ENCODE measurements around the gene TSC22D3. TPM values are rescaled to one million over a fixed set of nuclear protein-coding genes. Genes with fewer than 3 reads are reported as not detected.
"Not testable (repeated sequence)": the region's sequence is repeated elsewhere in the genome, so short reads cannot be mapped to it uniquely, and the experiment has no call there.

The TSC22D3 gene
- total RNA-seq, 1 donor, result 57.2 TPM

DNA sequence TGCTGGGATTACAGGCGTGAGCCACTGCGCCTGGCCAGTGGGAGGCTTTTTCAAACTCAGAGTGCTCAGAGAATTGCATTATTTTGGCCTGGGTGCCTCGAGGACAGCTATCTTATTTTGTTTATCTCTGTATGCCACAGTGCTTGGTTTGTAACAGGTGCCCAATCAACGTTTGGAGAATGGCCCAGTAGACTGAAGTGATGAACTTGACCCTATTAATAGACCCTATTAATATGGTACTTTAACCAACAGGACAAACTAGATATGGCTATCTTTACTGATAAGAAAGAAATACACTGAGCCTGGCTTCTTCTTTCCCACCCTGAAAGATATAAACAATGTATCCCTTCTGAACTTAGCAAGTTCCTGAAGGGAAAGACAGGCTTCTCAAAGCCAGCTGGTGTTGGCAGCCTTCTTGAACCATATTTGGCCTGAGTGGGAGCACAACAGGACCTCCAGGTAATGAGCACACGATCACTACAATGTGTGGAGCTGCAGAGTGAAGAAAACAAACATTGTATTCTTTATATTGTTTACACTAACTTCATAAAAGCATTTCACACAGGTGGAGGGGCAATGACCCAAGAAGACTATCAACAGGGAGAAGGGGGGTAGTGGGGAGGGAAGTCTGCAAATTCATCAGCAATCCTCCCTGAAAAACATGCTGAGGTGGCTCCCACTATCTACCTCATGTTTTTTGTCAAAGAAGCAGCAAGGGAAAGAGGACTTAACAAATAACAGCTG lies 105.5 kb downstream of the TSC22D3 start:
- no peaks in the 10 kb centered on the region for H3K36me3 ChIP-seq (ENCODE audit: insufficient read depth, low read length)

GRCh38 chrX:107669261-107669660 lies 106.3 kb downstream of the TSC22D3 start:
- Histone ChIP-seq H3K79me2 (ENCODE audit: insufficient read depth, low read length) (no peaks in the 10 kb centered on the region), H3K36me3 (ENCODE audit: insufficient read depth, low read length) (no peaks in the 10 kb centered on the region), H3K27me3 (ENCODE audit: insufficient read depth, low read length) (peaks cover 4% of the 10 kb centered on the region), H3K9me3 (ENCODE audit: low read depth, low read length) (no peaks in the 10 kb centered on the region), H4K20me1 (ENCODE audit: insufficient read depth, low read length) (no peaks in the 10 kb centered on the region), H3K27ac (ENCODE audit: low read depth, low read length) (no peak overlapping the region), H3K4me2 (ENCODE audit: insufficient read depth, low read length) (no peak overlapping the region), H3K4me1 (ENCODE audit: insufficient read depth, low read length) (peaks cover 12% of the 10 kb centered on the region), H3K4me3 (ENCODE audit: insufficient read depth, low read length) (no peak overlapping the region), H2AFZ (ENCODE audit: low read length) (no peak overlapping the region)
- no peak for DNase-seq (ENCODE audit: insufficient read length, low spot score, missing footprints)
- TF ChIP-seq, protein P1, sequence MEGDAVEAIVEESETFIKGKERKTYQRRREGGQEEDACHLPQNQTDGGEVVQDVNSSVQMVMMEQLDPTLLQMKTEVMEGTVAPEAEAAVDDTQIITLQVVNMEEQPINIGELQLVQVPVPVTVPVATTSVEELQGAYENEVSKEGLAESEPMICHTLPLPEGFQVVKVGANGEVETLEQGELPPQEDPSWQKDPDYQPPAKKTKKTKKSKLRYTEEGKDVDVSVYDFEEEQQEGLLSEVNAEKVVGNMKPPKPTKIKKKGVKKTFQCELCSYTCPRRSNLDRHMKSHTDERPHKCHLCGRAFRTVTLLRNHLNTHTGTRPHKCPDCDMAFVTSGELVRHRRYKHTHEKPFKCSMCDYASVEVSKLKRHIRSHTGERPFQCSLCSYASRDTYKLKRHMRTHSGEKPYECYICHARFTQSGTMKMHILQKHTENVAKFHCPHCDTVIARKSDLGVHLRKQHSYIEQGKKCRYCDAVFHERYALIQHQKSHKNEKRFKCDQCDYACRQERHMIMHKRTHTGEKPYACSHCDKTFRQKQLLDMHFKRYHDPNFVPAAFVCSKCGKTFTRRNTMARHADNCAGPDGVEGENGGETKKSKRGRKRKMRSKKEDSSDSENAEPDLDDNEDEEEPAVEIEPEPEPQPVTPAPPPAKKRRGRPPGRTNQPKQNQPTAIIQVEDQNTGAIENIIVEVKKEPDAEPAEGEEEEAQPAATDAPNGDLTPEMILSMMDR (IDR thresholded peaks at IDR 0.05; ENCODE audit: extremely low read depth, low read depth, low read length), result no peak

More for the DNA sequence above, 105.5 kb downstream of the TSC22D3 start:
- no peaks in the 10 kb centered on the region for H3K79me2 ChIP-seq (ENCODE audit: insufficient read depth, low read length)
- no peaks in the 10 kb centered on the region for H4K20me1 ChIP-seq (ENCODE audit: insufficient read depth, low read length)
- H3K4me2 ChIP-seq (ENCODE audit: insufficient read depth, low read length), result no peak overlapping the region
- H3K9me3 ChIP-seq (ENCODE audit: low read depth, low read length), result no peaks in the 10 kb centered on the region
- peaks cover 5% of the 10 kb centered on the region for H3K27me3 ChIP-seq (ENCODE audit: insufficient read depth, low read length)
- TF ChIP-seq, protein P1 (IDR thresholded peaks at IDR 0.05; ENCODE audit: extremely low read depth, low read depth, low read length), result no peak
- H3K27ac ChIP-seq (ENCODE audit: low read depth, low read length), result no peak overlapping the region
- DNase-seq (ENCODE audit: insufficient read length, low spot score, missing footprints), result no peak
- no peak overlapping the region for H2AFZ ChIP-seq (ENCODE audit: low read length)
- peaks cover 17% of the 10 kb centered on the region for H3K4me1 ChIP-seq (ENCODE audit: insufficient read depth, low read length)
- H3K4me3 ChIP-seq (ENCODE audit: insufficient read depth, low read length), result no peak overlapping the region

DNA sequence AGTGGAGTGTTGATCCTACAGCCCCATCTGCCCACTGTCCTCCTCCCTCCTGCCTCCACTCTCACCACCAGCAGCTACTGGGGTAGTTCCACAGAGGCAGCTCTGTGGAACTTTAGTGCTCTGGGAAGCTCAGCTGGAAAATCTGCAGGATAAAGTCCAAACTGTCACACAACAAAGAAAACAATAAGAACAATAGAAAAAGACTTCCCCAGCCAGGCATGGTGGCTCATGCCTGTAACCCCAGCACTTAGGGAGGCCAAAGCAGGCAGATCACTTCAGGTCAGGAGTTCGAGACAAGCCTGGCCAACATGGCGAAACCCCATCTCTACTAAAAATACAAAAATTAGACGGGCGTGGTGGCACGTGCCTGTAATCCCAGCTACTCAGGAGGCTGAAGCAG lies 106.9 kb downstream of the TSC22D3 start:
- H3K27me3 ChIP-seq (ENCODE audit: insufficient read depth, low read length); H4K20me1 ChIP-seq (ENCODE audit: insufficient read depth, low read length); H3K27ac ChIP-seq (ENCODE audit: low read depth, low read length); DNase-seq (ENCODE audit: insufficient read length, low spot score, missing footprints); H3K4me3 ChIP-seq (ENCODE audit: insufficient read depth, low read length); H3K36me3 ChIP-seq (ENCODE audit: insufficient read depth, low read length); H3K4me2 ChIP-seq (ENCODE audit: insufficient read depth, low read length); H3K79me2 ChIP-seq (ENCODE audit: insufficient read depth, low read length); H2AFZ ChIP-seq (ENCODE audit: low read length); H3K9me3 ChIP-seq (ENCODE audit: low read depth, low read length); H3K4me1 ChIP-seq (ENCODE audit: insufficient read depth, low read length): not testable (repeated sequence)

GRCh38 chrX:107667426-107667825 lies 108.2 kb downstream of the TSC22D3 start:
- Histone ChIP-seq H3K27me3 (ENCODE audit: insufficient read depth, low read length) (peaks cover 4% of the 10 kb centered on the region), H3K4me1 (ENCODE audit: insufficient read depth, low read length) (no peaks in the 10 kb centered on the region), H4K20me1 (ENCODE audit: insufficient read depth, low read length) (no peaks in the 10 kb centered on the region), H3K27ac (ENCODE audit: low read depth, low read length) (no peak overlapping the region), H3K79me2 (ENCODE audit: insufficient read depth, low read length) (no peaks in the 10 kb centered on the region), H3K4me2 (ENCODE audit: insufficient read depth, low read length) (no peak overlapping the region), H3K4me3 (ENCODE audit: insufficient read depth, low read length) (no peak overlapping the region), H3K9me3 (ENCODE audit: low read depth, low read length) (no peaks in the 10 kb centered on the region), H3K36me3 (ENCODE audit: insufficient read depth, low read length) (no peaks in the 10 kb centered on the region), H2AFZ (ENCODE audit: low read length) (no peak overlapping the region)
- TF ChIP-seq, protein P1 (IDR thresholded peaks at IDR 0.05; ENCODE audit: extremely low read depth, low read depth, low read length), result no peak
- no peak for DNase-seq (ENCODE audit: insufficient read length, low spot score, missing footprints)

Measured in osteoblast (primary cell).